Keratinocyte (primary cell): ENCODE measurements around the gene TTBK1. TPM values are rescaled to one million over a fixed set of nuclear protein-coding genes. Genes with fewer than 3 reads are reported as not detected.

ENCODE experiments used
- DNase-seq: peaks from one replicate; pipeline ENCODE4 v3.0.0-alpha.2; 2011; ENCODE audit warnings: low read depth, missing footprints, low spot score
- FAIRE-seq: peaks from 2 replicates; lab custom pipeline; 2011; peaks lifted over from hg19 to GRCh38; lab: Jason Lieb, UNC
- H2AFZ ChIP-seq: 2 replicates; pipeline ENCODE4 v1.6.0; 2012; ENCODE audit warnings: low read length, control low read depth, inconsistent platforms; ENCODE audit not compliant: control insufficient read depth
- H3K27ac ChIP-seq: 2 replicates; pipeline ENCODE4 v1.5.1; 2011; ENCODE audit warnings: low read length; ENCODE audit not compliant: control insufficient read depth, insufficient read depth
- H3K27me3 ChIP-seq: 3 replicates; pipeline ENCODE4 v1.6.0; 2011; ENCODE audit warnings: low read length; ENCODE audit not compliant: control insufficient read depth, insufficient read depth; ENCODE audit errors: extremely low read depth
- H3K36me3 ChIP-seq, 2 experiments: 2 replicates in 1 of 2; 3 replicates in 1 of 2; pipeline ENCODE4 v1.5.1; 2011; ENCODE audit warnings: low read length in 2 of 2, mild to moderate bottlenecking in 1 of 2; ENCODE audit not compliant: control insufficient read depth in 2 of 2, insufficient read depth in 2 of 2; ENCODE audit errors: extremely low read depth in 1 of 2
- H3K4me1 ChIP-seq: 3 replicates; pipeline ENCODE4 v1.5.1; 2011; ENCODE audit warnings: low read length; ENCODE audit not compliant: control insufficient read depth, insufficient read depth; ENCODE audit errors: extremely low read depth
- H3K4me2 ChIP-seq: 3 replicates; pipeline ENCODE4 v1.6.0; 2011; ENCODE audit warnings: low read depth, low read length; ENCODE audit not compliant: control insufficient read depth, insufficient read depth; ENCODE audit errors: extremely low read depth
- H3K4me3 ChIP-seq, 3 experiments: fragments of 200-600 bp in 1 of 3; sonication (generic) in 1 of 3; 2 replicates in 2 of 3; 3 replicates in 1 of 3; pipeline ENCODE4 v1.5.1; 2011 to 2016; ENCODE audit warnings: low read length in 3 of 3, mild to moderate bottlenecking in 3 of 3, control low read depth in 2 of 3, inconsistent platforms in 1 of 3, low read depth in 1 of 3, mixed read lengths in 1 of 3, mixed run types in 1 of 3, moderate library complexity in 1 of 3; ENCODE audit not compliant: control insufficient read depth in 2 of 3, insufficient read depth in 2 of 3; ENCODE audit errors: extremely low read depth in 1 of 3
- H3K79me2 ChIP-seq: 2 replicates; pipeline ENCODE4 v1.6.0; 2012; ENCODE audit warnings: low read length; ENCODE audit not compliant: control insufficient read depth, insufficient read depth
- H3K9ac ChIP-seq: 3 replicates; pipeline ENCODE4 v1.6.0; 2011; ENCODE audit warnings: low read length; ENCODE audit not compliant: control insufficient read depth, insufficient read depth; ENCODE audit errors: extremely low read depth
- H3K9me1 ChIP-seq: 3 replicates; pipeline ENCODE4 v1.6.0; 2011; ENCODE audit warnings: low read length; ENCODE audit not compliant: control insufficient read depth, insufficient read depth; ENCODE audit errors: extremely low read depth
- H3K9me3 ChIP-seq: 2 replicates; pipeline ENCODE4 v1.5.1; 2012; ENCODE audit warnings: low read depth, low read length; ENCODE audit not compliant: control insufficient read depth
- H4K20me1 ChIP-seq: 3 replicates; pipeline ENCODE4 v1.6.0; 2011; ENCODE audit warnings: low read length; ENCODE audit not compliant: control insufficient read depth, insufficient read depth; ENCODE audit errors: extremely low read depth
- CTCF ChIP-seq, 3 experiments: IDR thresholded peaks in 1 of 3; conservative IDR thresholded peaks in 1 of 3; optimal IDR thresholded peaks in 1 of 3; 2 replicates in 2 of 3; 3 replicates in 1 of 3; pipeline versions ENCODE3 to v1.5.1; 2011; ENCODE audit warnings: low read length in 3 of 3, mild to moderate bottlenecking in 3 of 3, moderate library complexity in 2 of 3, control low read depth in 1 of 3, inconsistent platforms in 1 of 3; ENCODE audit not compliant: insufficient read depth in 2 of 3; ENCODE audit errors: extremely low read depth in 1 of 3
- EZH2 ChIP-seq: IDR thresholded peaks from one replicate; pipeline ENCODE4 v1.6.1; 2012; ENCODE audit warnings: inconsistent platforms, mild to moderate bottlenecking, low read length, moderate library complexity
- dilution Hi-C: fragments of 300-500 bp; cut with MboI; formaldehyde crosslinking; loops from one replicate; pipeline ENCODE4 v1.7.0; 2020; ENCODE audit warnings: low sequenced_read_pairs; ENCODE audit not compliant: extremely low pct_ligation_motif_present
- polyA plus RNA-seq, 5 experiments: library from polyadenylated mRNA; depleted of rRNA in 3 of 5; stranded (reverse) in 3 of 5; stranded (forward) in 1 of 5; unstranded in 1 of 5; fragments of >200 nt; gene quantifications; 1 replicate in 1 of 5; 2 replicates in 3 of 5; 3 replicates in 1 of 5; pipeline versions ENCODE4 v1.2.1 to v1.2.3, GENCODE V29; 2011 to 2012; ENCODE audit warnings: missing spikeins in 2 of 5, low read depth in 1 of 5, low replicate concordance in 1 of 5
- small RNA-seq, 3 experiments: library from RNA; depleted of rRNA; stranded (forward); fragments of <200 nt; gene quantifications; one replicate each; pipeline ENCODE3, GENCODE V24; 2012; ENCODE audit warnings: low read depth in 3 of 3, low replicate concordance in 1 of 3; ENCODE audit not compliant: insufficient read length in 3 of 3

Gene TTBK1
- polyA plus RNA-seq, 1 donor (not counting 4 experiments of a cell fraction or from before 2014, with no cell fraction given): not detected

DNA sequence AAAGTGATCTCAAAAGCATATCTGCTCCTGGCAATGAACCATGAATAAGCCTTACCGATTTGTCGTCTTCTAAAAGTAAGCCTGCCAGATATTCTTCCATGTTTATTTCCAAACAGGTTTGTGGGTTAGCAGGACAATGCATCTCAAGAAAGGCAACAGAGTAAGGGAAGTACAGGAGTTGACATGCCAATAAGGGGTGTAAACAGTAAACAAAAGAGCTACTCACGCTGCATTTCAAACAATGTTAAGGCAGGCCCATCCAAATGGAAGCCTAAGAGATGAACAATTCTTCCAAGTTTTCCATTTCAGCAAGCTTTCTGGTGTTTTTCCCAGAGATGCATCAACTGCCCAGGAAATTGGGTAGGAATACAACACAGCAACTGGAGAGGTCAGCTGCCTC is 93.1 kb downstream of the TTBK1 start:
- Histone ChIP-seq H3K27me3 (no peaks in the 10 kb centered on the region), H3K4me2 (no peak overlapping the region), H4K20me1 (no peaks in the 10 kb centered on the region), H2AFZ (no peak overlapping the region), H3K4me1 (no peaks in the 10 kb centered on the region), H3K4me3 (no peak overlapping the region), H3K9ac (no peak overlapping the region), H3K9me1 (no peaks in the 10 kb centered on the region), H3K36me3 (peaks cover 18 to 31% of the 10 kb centered on the region in 2 experiments), H3K27ac (no peak overlapping the region), H3K79me2 (no peaks in the 10 kb centered on the region), H3K9me3 (no peaks in the 10 kb centered on the region)
- FAIRE-seq: no peak
- DNase-seq: no peak
- dilution Hi-C loops: no loop called here
- no peak for TF ChIP-seq CTCF (optimal IDR thresholded peaks at IDR 0.05 in 1 of 3, IDR thresholded peaks at IDR 0.05 in 1 of 3, conservative IDR thresholded peaks at IDR 0.05 in 1 of 3; ENCODE audit: extremely low read depth in 1 of 3, insufficient read depth in 2 of 3, low read length in 3 of 3)
- no peak for TF ChIP-seq EZH2

Small RNA genes within 50 kb of the gene (small RNA-seq; reads per million reads assigned to genes)
- gene RPL12P47: 0 reads per million in 3 experiments

Other genes with a start within 250 kb of the TTBK1 start
- gene MEA1, start 229.5 kb upstream of the TTBK1 start, polyA plus RNA-seq: 62.4 to 76.1 TPM (median 69.2 TPM) in 3 replicates
- 22.4 to 30.3 TPM (median 24.8 TPM) in 3 replicates for gene KLHDC3, start 229.2 kb upstream of the TTBK1 start, polyA plus RNA-seq
- 57.1 to 101 TPM (median 67.5 TPM) in 3 replicates for gene RRP36, start 221.9 kb upstream of the TTBK1 start, polyA plus RNA-seq
- gene CUL7, start 189.6 kb upstream of the TTBK1 start, polyA plus RNA-seq: 8.1 to 15.0 TPM (median 10.4 TPM) in 3 replicates
- gene MRPL2, start 184.0 kb upstream of the TTBK1 start, polyA plus RNA-seq: 25.6 to 36.0 TPM (median 27.4 TPM) in 3 replicates
- gene KLC4, start 183.8 kb upstream of the TTBK1 start, polyA plus RNA-seq: 8.3 to 15.2 TPM (median 8.8 TPM) in 3 replicates
- gene PTK7, start 167.2 kb upstream of the TTBK1 start, polyA plus RNA-seq: 58.8 to 88.8 TPM (median 81.0 TPM) in 3 replicates
- gene SRF, start 72.2 kb upstream of the TTBK1 start, polyA plus RNA-seq: 26.0 to 39.2 TPM (median 28.5 TPM) in 3 replicates
- gene CUL9, start 61.3 kb upstream of the TTBK1 start, polyA plus RNA-seq: 19.0 to 23.0 TPM (median 21.6 TPM) in 3 replicates
- 57.1 to 98.6 TPM (median 73.9 TPM) in 3 replicates for gene DNPH1, start 14.0 kb upstream of the TTBK1 start, polyA plus RNA-seq
- not detected in 3 replicates for gene SLC22A7, start 54.8 kb downstream of the TTBK1 start, polyA plus RNA-seq
- gene CRIP3, start 65.3 kb downstream of the TTBK1 start, polyA plus RNA-seq: 0.08 to 0.67 TPM (median 0.26 TPM) in 3 replicates
- 11.4 to 15.9 TPM (median 14.6 TPM) in 3 replicates for gene ZNF318, start 126.2 kb downstream of the TTBK1 start, polyA plus RNA-seq
- 17.9 to 30.1 TPM (median 23.0 TPM) in 3 replicates for gene ABCC10, start 184.1 kb downstream of the TTBK1 start, polyA plus RNA-seq
- gene DLK2, start 212.1 kb downstream of the TTBK1 start, polyA plus RNA-seq: 19.8 to 32.2 TPM (median 31.6 TPM) in 3 replicates
- gene TJAP1, start 234.1 kb downstream of the TTBK1 start, polyA plus RNA-seq: 17.2 to 45.5 TPM (median 23.3 TPM) in 3 replicates